Kidney capillary endothelial cell (primary cell): ENCODE measurements around the gene CLPTM1.

Experiments used
- DNase-seq: peaks from one replicate; pipeline ENCODE4 v3.0.0-alpha.2; 2018; ENCODE audit warnings: low spot score

Gene CLPTM1

GRCh38 chr19:45011959-45012358 is 56.8 kb downstream of the CLPTM1 start:
- DNase-seq, result no peak

- peak; percentile 49 for DNase-seq
These were observed 61.5 kb downstream of the CLPTM1 start for GRCh38 chr19:45016388-45017314.

GRCh38 chr19:45019187-45019586 is 64.0 kb downstream of the CLPTM1 start:
- DNase-seq, result no peak

GRCh38 chr19:45020071-45020470 is 64.9 kb downstream of the CLPTM1 start:
- no peak for DNase-seq

DNA sequence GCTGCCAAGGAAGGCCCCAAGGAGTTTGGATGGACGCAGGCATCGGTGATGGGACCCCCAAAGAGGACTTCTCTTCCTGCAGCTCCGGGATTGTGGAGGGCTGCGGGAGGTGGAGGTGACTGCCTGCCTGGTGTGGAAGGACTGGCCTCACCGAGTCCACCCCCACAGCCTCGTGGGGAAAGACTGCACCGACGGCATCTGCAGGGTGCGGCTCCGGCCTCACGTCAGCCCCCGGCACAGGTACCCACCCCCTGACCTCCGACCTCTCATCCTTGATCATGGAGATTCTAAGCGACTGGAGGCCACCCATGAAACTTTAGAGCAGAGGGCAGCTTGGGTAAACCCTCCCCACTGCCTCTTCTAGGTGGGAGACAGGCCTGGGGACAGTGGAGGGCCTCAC is 66.8 kb downstream of the CLPTM1 start:
- no peak for DNase-seq

DNA sequence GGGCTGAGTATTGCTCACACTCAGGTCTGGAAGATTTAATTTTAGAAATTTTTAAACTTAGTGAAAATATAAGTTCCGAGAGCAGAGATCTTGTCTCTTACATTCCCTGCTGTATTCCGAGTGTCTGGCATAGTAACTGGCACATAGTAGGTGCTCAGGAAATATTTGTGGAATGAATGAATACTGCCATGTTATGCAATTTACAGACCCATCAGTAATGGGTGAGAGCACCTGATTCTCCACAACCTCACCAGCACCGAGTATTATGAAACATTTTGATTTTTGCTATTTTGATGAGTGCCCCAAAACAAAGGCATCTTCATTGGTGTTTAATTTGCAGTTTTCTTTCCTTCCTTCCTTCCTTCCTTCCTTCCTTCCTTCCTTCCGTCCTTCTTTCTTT is 67.9 kb downstream of the CLPTM1 start:
- DNase-seq, result no peak

DNA sequence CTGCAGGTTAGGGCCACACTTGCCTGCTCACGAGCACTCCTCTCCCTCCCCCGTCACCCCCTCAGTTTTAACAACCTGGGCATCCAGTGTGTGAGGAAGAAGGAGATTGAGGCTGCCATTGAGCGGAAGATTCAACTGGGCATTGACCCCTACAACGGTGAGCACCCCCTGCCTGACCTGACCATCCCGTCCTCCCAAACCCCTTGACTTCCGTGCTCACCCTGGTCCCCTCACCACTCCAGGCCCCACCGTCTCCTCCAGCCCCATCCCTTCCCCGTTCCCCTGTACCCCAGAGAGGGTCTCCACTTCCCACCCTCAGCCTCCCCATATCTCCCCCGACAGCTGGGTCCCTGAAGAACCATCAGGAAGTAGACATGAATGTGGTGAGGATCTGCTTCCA is 70.1 kb downstream of the CLPTM1 start:
- no peak for DNase-seq

DNA sequence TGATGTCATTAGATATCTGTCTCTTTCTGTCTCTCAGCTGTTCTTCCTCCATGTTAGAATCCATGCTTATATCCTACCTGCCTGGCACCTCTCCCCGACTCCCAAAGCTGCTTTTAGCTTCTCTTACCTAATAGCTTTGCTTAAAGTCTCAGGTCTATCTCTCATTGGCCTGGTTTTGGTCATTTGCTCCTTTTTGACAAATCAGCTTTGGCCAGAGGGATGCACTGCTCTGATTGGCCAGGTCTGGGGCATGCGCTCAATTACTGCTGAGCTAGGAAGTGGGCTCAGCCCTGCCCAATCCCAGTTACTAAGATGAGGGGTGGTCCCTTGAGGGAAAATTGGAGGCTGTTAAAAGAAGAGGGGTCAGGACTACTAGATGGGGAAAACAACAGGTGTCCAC is 72.2 kb downstream of the CLPTM1 start:
- DNase-seq, result no peak

- no peak for DNase-seq
These were observed 75.6 kb downstream of the CLPTM1 start for GRCh38 chr19:45030825-45031224.

GRCh38 chr19:45032421-45032820 is 77.2 kb downstream of the CLPTM1 start:
- DNase-seq, result no peak

DNA sequence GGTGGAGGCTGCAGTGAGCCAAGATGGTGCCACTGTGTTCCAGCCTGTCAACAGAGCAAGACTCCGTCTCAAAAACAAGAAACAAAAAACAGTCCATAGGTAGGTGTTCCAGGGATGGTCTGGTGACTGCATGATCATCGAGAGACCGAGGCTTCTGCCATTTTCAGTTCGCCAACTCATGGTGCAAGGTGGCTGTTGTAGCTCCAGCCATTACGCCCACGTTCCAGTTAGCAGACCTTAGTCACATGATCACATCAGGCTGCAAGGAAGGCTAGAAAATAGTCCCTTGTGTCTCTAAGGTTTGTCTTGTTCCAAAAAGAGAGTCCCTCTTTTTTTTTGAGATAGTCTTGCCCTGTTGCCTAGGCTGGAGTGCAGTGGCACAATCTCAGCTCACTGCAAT is 80.6 kb downstream of the CLPTM1 start:
- DNase-seq, result no peak

- DNase-seq, result no peak
These were observed 82.4 kb downstream of the CLPTM1 start for GRCh38 chr19:45037393-45038169.

GRCh38 chr19:45038931-45039893 is 84.0 kb downstream of the CLPTM1 start, which contains the start of gene CLASRP:
CLASRP (plus strand) TSS chr19:45039045; CDS start chr19:45040213, 1,168 bp downstream.
- peak; percentile 87 for DNase-seq

GRCh38 chr19:45040059-45040771 is 85.0 kb downstream of the CLPTM1 start:
- no peak for DNase-seq

- DNase-seq, result no peak
These were observed 85.9 kb downstream of the CLPTM1 start for GRCh38 chr19:45041125-45041524.
